Endothelial cell of umbilical vein (primary cell): ENCODE results near the gene NRCAM. TPM values are rescaled to one million over a fixed set of nuclear protein-coding genes. Genes with fewer than 3 reads are reported as not detected.

Source experiments
- BruUV-seq: library from RNA; stranded (reverse); fragments of 400-500 nt; replicated peaks from 2 replicates; lab custom pipeline; 2021; lab: Mats Ljungman, UMichigan
- CTCF ChIA-PET: fragments of 300-600, 350-600 bp; sonication (Branson Sonifier 250); formaldehyde crosslinking; loops from one replicate; lab custom pipeline; 2021; ENCODE audit warnings: antibody characterized with exemption, inconsistent platforms; lab: Charles Lee
- POLR2A ChIA-PET: fragments of 300-600, 350-600 bp; sonication (Branson Sonifier 250); formaldehyde crosslinking; loops from one replicate; lab custom pipeline; 2021; ENCODE audit warnings: antibody characterized with exemption, inconsistent platforms; lab: Charles Lee
- DNase-seq: peaks from one replicate; pipeline ENCODE4 v3.0.0-alpha.2; 2011; ENCODE audit warnings: low read depth, low spot score
- FAIRE-seq: peaks from 2 replicates; lab custom pipeline; 2011; peaks lifted over from hg19 to GRCh38; lab: Jason Lieb, UNC
- H2AFZ ChIP-seq: 2 replicates; pipeline ENCODE4 v1.6.0; 2012; ENCODE audit warnings: low read depth, low read length, control low read depth, inconsistent platforms
- H3K27ac ChIP-seq: 2 replicates; pipeline ENCODE4 v1.5.1; 2011; ENCODE audit warnings: low read depth, mild to moderate bottlenecking, control low read depth, low read length, moderate library complexity; ENCODE audit not compliant: insufficient read depth
- H3K27me3 ChIP-seq, 2 experiments: 2 replicates each; pipeline versions ENCODE4 v1.6.0 to v1.6.1; 2011; ENCODE audit warnings: low read length in 2 of 2, mixed read lengths in 1 of 2; ENCODE audit not compliant: control insufficient read depth in 2 of 2, insufficient read depth in 2 of 2
- H3K36me3 ChIP-seq, 2 experiments: 2 replicates in 1 of 2; 3 replicates in 1 of 2; pipeline ENCODE4 v1.5.1; 2011; ENCODE audit warnings: low read length in 2 of 2, mild to moderate bottlenecking in 1 of 2, moderate library complexity in 1 of 2; ENCODE audit not compliant: control insufficient read depth in 2 of 2, insufficient read depth in 2 of 2; ENCODE audit errors: extremely low read depth in 1 of 2
- H3K4me1 ChIP-seq: 3 replicates; pipeline ENCODE4 v1.5.1; 2011; ENCODE audit warnings: mild to moderate bottlenecking, low read length; ENCODE audit not compliant: control insufficient read depth, insufficient read depth; ENCODE audit errors: extremely low read depth
- H3K4me2 ChIP-seq: 2 replicates; pipeline ENCODE4 v1.6.1; 2011; ENCODE audit warnings: low read length, control low read depth, mixed read lengths; ENCODE audit not compliant: insufficient read depth
- H3K4me3 ChIP-seq, 3 experiments: fragments of 200-600 bp in 1 of 3; sonication (generic), shearing (Covaris generic) in 1 of 3; replicated peaks in 1 of 3; 2 replicates each; pipeline ENCODE4 v1.5.1; 2011 to 2016; ENCODE audit warnings: control low read depth in 3 of 3, low read length in 3 of 3, mild to moderate bottlenecking in 2 of 3, inconsistent platforms in 1 of 3, low read depth in 1 of 3, moderate library complexity in 1 of 3; ENCODE audit not compliant: insufficient read depth in 1 of 3
- H3K79me2 ChIP-seq: 2 replicates; pipeline ENCODE4 v1.6.0; 2012; ENCODE audit warnings: low read length, inconsistent platforms; ENCODE audit not compliant: control insufficient read depth, insufficient read depth
- H3K9ac ChIP-seq: replicated peaks from 2 replicates; pipeline ENCODE3; 2011; ENCODE audit warnings: low read length, control low read depth; ENCODE audit not compliant: insufficient read depth; ENCODE audit errors: extremely low read depth
- H3K9me1 ChIP-seq: replicated peaks from 3 replicates; pipeline ENCODE4 v1.6.0; 2011; ENCODE audit warnings: mild to moderate bottlenecking, low read length; ENCODE audit not compliant: control insufficient read depth, insufficient read depth; ENCODE audit errors: extremely low read depth
- H3K9me3 ChIP-seq: replicated peaks from 2 replicates; pipeline ENCODE4 v1.5.1; 2012; ENCODE audit warnings: low read length, inconsistent platforms; ENCODE audit not compliant: control insufficient read depth, insufficient read depth
- H4K20me1 ChIP-seq: replicated peaks from 2 replicates; pipeline ENCODE3; 2011; ENCODE audit warnings: mild to moderate bottlenecking, low read length; ENCODE audit not compliant: control insufficient read depth, insufficient read depth; ENCODE audit errors: extremely low read depth
- CTCF ChIP-seq, 2 donors: IDR thresholded peaks; 1 replicate in 1 of 2; 2 replicates in 1 of 2; pipeline ENCODE4 v1.5.1; 2011; ENCODE audit warnings: low read length in 2 of 2, mild to moderate bottlenecking in 2 of 2, moderate library complexity in 2 of 2, control low read depth in 1 of 2, inconsistent platforms in 1 of 2, low read depth in 1 of 2; ENCODE audit not compliant: insufficient read depth in 1 of 2; ENCODE audit errors: extremely low read depth in 1 of 2
- EZH2 ChIP-seq: IDR thresholded peaks from 2 replicates; pipeline ENCODE4 v1.6.1; 2012; ENCODE audit warnings: borderline replicate concordance, low read depth, mild to moderate bottlenecking, moderate library complexity, low read length, inconsistent platforms; ENCODE audit not compliant: severe bottlenecking
- FOS ChIP-seq: IDR thresholded peaks from 2 replicates; pipeline ENCODE4 v1.6.1; 2011; ENCODE audit warnings: mild to moderate bottlenecking, low read length, moderate library complexity, borderline replicate concordance; ENCODE audit not compliant: insufficient read depth
- GATA2 ChIP-seq: IDR thresholded peaks from 2 replicates; pipeline ENCODE4 v1.7.0; 2011; ENCODE audit warnings: low read depth, mild to moderate bottlenecking, moderate library complexity, mixed read lengths, low read length; ENCODE audit not compliant: insufficient read length, insufficient read depth
- JUN ChIP-seq: IDR thresholded peaks from 2 replicates; pipeline ENCODE4 v1.6.1; 2011; ENCODE audit warnings: borderline replicate concordance, low read depth; ENCODE audit not compliant: insufficient read length, insufficient read depth
- MYC ChIP-seq: IDR thresholded peaks from one replicate; pipeline ENCODE4 v1.6.1; 2011; ENCODE audit warnings: mild to moderate bottlenecking, low read depth, low read length
- POLR2A ChIP-seq: IDR thresholded peaks from 2 replicates; pipeline ENCODE4 v1.6.1; 2012; ENCODE audit warnings: low read depth, mild to moderate bottlenecking, control low read depth, low read length
- POLR2AphosphoS5 ChIP-seq: IDR thresholded peaks from 2 replicates; pipeline ENCODE4 v1.6.1; 2012; ENCODE audit warnings: low read depth, mild to moderate bottlenecking, control low read depth, low read length, moderate library complexity; ENCODE audit not compliant: insufficient read depth
- dilution Hi-C: fragments of 300-500 bp; cut with MboI; formaldehyde crosslinking; loops from one replicate; pipeline ENCODE4 v1.15.0; 2019; ENCODE audit warnings: low sequenced_read_pairs; ENCODE audit not compliant: extremely low pct_ligation_motif_present
- intact Hi-C: fragments of 100-400 bp; cut with micrococcal nuclease; formaldehyde crosslinking; loops from one replicate; pipeline ENCODE4 v1.10.0; 2022
- polyA plus RNA-seq, 4 experiments: library from polyadenylated mRNA; depleted of rRNA in 3 of 4; stranded (reverse) in 3 of 4; unstranded in 1 of 4; fragments of >200 nt; gene quantifications; 2 replicates each; pipeline versions ENCODE4 v1.2.1 to v1.2.3, GENCODE V29; 2011 to 2012; ENCODE audit warnings: missing spikeins in 1 of 4
- total RNA-seq: library from RNA; stranded (reverse); gene quantifications from 2 replicates; pipeline ENCODE4 v1.2.3, GENCODE V29; 2021
- TF ChIP-seq, protein P1 (sequence below): IDR thresholded peaks from 2 replicates; pipeline ENCODE4 v1.6.1; 2011; ENCODE audit not compliant: insufficient read depth, insufficient read length

The NRCAM gene
- total and polyA plus RNA-seq, 2 donors (not counting 3 experiments of a cell fraction or from before 2014, with no cell fraction given), result 26.0 to 47.6 TPM

GRCh38 chr7:108440613-108441012 lies 15.6 kb downstream of the NRCAM start:
- Histone ChIP-seq H3K4me2 (no peak overlapping the region), H3K27ac (no peak overlapping the region), H3K9ac (no peak overlapping the region), H3K4me3 (no peak overlapping the region), H3K36me3 (no peaks in the 10 kb centered on the region), H3K9me1 (no peaks in the 10 kb centered on the region), H4K20me1 (no peaks in the 10 kb centered on the region), H3K27me3 (no peaks in the 10 kb centered on the region), H3K79me2 (peaks cover 89% of the 10 kb centered on the region), H2AFZ (no peak overlapping the region), H3K9me3 (no peaks in the 10 kb centered on the region), H3K4me1 (peaks cover 12% of the 10 kb centered on the region)
- dilution Hi-C loops (no loop called here), intact Hi-C loops (no loop called here)
- BruUV-seq, result no TSS peak
- CTCF ChIA-PET, result interaction anchor here (0.8 to 1.7 kb wide), 6 partner anchors 8 to 18 kb away, joined by 3 to 4 read pairs (median 4); no protein-coding TSS in a partner anchor
- FAIRE-seq, result no peak
- POLR2A ChIA-PET, result no interaction called here
- no peak for DNase-seq
- no peak for TF ChIP-seq JUN
- TF ChIP-seq POLR2A, result no peak
- no peak for TF ChIP-seq GATA2
- TF ChIP-seq, protein P1, sequence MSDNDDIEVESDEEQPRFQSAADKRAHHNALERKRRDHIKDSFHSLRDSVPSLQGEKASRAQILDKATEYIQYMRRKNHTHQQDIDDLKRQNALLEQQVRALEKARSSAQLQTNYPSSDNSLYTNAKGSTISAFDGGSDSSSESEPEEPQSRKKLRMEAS, result no peak
- TF ChIP-seq POLR2AphosphoS5, result no peak
- no peak for TF ChIP-seq CTCF (IDR thresholded peaks at IDR 0.05; ENCODE audit: extremely low read depth in 1 of 2, insufficient read depth in 1 of 2, low read depth in 1 of 2, low read length in 2 of 2)
- no peak for TF ChIP-seq FOS
- no peak for TF ChIP-seq EZH2
- no peak for TF ChIP-seq MYC
